DOHH2 (cell line): ENCODE data around the gene CDKN1A.

Experiments
- EZH2phosphoT487 ChIP-seq: fragments of 200-600 bp; sonication (generic); IDR thresholded peaks from 2 replicates; pipeline ENCODE4 v1.6.1; 2017; ENCODE audit warnings: borderline replicate concordance, mild to moderate bottlenecking, antibody characterized with exemption, low read length, moderate library complexity, mixed read lengths
- TF ChIP-seq, protein P1 (sequence below): fragments of 200-600 bp; sonication (generic); IDR thresholded peaks from one replicate; pipeline ENCODE4 v1.5.1; 2014; ENCODE audit warnings: antibody characterized with exemption, mild to moderate bottlenecking, low read depth, low read length; ENCODE audit not compliant: poor library complexity, severe bottlenecking

DNA sequence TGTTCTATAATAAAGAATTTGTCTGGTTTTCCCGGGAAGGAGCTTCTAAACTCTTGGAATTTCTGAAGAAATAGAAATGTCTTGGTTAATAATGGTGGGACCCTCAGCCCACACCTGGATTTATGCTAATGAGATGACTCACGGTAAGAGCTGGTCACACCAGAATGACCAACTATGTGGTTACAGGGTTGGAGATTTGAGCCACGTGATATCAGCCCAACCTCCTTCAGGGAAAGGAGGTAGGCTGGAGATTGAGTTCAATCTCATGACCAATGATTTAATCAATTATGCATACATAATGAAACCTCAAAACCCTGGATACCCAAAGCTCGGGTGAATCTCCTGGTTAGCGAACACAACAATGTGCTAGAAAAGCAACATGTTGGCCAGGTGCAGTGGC is 22.1 kb upstream of the CDKN1A start:
- TF ChIP-seq, protein P1, sequence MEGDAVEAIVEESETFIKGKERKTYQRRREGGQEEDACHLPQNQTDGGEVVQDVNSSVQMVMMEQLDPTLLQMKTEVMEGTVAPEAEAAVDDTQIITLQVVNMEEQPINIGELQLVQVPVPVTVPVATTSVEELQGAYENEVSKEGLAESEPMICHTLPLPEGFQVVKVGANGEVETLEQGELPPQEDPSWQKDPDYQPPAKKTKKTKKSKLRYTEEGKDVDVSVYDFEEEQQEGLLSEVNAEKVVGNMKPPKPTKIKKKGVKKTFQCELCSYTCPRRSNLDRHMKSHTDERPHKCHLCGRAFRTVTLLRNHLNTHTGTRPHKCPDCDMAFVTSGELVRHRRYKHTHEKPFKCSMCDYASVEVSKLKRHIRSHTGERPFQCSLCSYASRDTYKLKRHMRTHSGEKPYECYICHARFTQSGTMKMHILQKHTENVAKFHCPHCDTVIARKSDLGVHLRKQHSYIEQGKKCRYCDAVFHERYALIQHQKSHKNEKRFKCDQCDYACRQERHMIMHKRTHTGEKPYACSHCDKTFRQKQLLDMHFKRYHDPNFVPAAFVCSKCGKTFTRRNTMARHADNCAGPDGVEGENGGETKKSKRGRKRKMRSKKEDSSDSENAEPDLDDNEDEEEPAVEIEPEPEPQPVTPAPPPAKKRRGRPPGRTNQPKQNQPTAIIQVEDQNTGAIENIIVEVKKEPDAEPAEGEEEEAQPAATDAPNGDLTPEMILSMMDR: no peak
- no peak for TF ChIP-seq EZH2phosphoT487
